H1 (cell line): ENCODE data around the gene NAV2. TPM values are rescaled to one million over a fixed set of nuclear protein-coding genes. Genes with fewer than 3 reads are reported as not detected.

Experiments
- CTCF ChIA-PET: fragments of 300-600 bp; sonication (Branson Sonifier 250); formaldehyde crosslinking; loops from one replicate; lab custom pipeline; 2021; ENCODE audit not compliant: partially characterized antibody; lab: Charles Lee
- POLR2A ChIA-PET: fragments of 300-600 bp; sonication (Branson Sonifier 250); formaldehyde crosslinking; loops from one replicate; lab custom pipeline; 2021; ENCODE audit warnings: inconsistent platforms; ENCODE audit not compliant: partially characterized antibody; lab: Charles Lee
- DNase-seq, 2 experiments: peaks; one replicate each; pipeline versions ENCODE4 v3.0.0 to v3.0.0-alpha.2; 2010 to 2022; ENCODE audit warnings: low spot score in 2 of 2, low read depth in 1 of 2, mixed read lengths in 1 of 2
- FAIRE-seq: peaks from 2 replicates; lab custom pipeline; 2011; peaks lifted over from hg19 to GRCh38; lab: Jason Lieb, UNC
- H2AFZ ChIP-seq: 2 replicates; pipeline ENCODE4 v1.8.1; 2012; ENCODE audit warnings: low read length, inconsistent platforms
- H2AK5ac ChIP-seq: 2 replicates; pipeline ENCODE4 v1.6.1; 2013; ENCODE audit warnings: low read depth, low read length
- H2BK120ac ChIP-seq: replicated peaks from 2 replicates; pipeline ENCODE3; 2013; ENCODE audit warnings: low read depth, low read length, inconsistent platforms
- H2BK12ac ChIP-seq: 2 replicates; pipeline ENCODE4 v1.6.1; 2013; ENCODE audit warnings: low read depth, low read length
- H2BK15ac ChIP-seq: 2 replicates; pipeline ENCODE4 v1.6.1; 2013; ENCODE audit warnings: low read length
- H2BK20ac ChIP-seq: 2 replicates; pipeline ENCODE4 v1.6.1; 2013; ENCODE audit warnings: low read length
- H2BK5ac ChIP-seq: 2 replicates; pipeline ENCODE4 v1.6.1; 2013; ENCODE audit warnings: low read depth, low read length
- H3K14ac ChIP-seq: 2 replicates; pipeline ENCODE4 v1.6.1; 2013; ENCODE audit warnings: inconsistent platforms; ENCODE audit not compliant: insufficient read length
- H3K18ac ChIP-seq: 2 replicates; pipeline ENCODE4 v1.6.1; 2013; ENCODE audit warnings: low read length; ENCODE audit errors: extremely low read depth
- H3K23ac ChIP-seq: 2 replicates; pipeline ENCODE4 v1.6.1; 2013; ENCODE audit warnings: inconsistent platforms; ENCODE audit not compliant: insufficient read length
- H3K23me2 ChIP-seq: 2 replicates; pipeline ENCODE4 v1.6.1; 2013; ENCODE audit warnings: low read depth, low read length
- H3K27ac ChIP-seq: 2 replicates; pipeline ENCODE4 v1.6.1; 2011; ENCODE audit warnings: low read depth, low read length, inconsistent platforms
- H3K27me3 ChIP-seq, 4 experiments: replicated peaks in 1 of 4; 1 replicate in 1 of 4; 2 replicates in 3 of 4; pipeline versions ENCODE4 v1.6.1 to v1.8.1; 2011 to 2013; ENCODE audit warnings: low read length in 3 of 4, mild to moderate bottlenecking in 3 of 4, inconsistent platforms in 2 of 4, mixed read lengths in 2 of 4, moderate library complexity in 1 of 4; ENCODE audit not compliant: control insufficient read depth in 3 of 4, insufficient read depth in 3 of 4; ENCODE audit errors: extremely low read depth in 1 of 4
- H3K36me3 ChIP-seq, 4 experiments: 2 replicates each; pipeline versions ENCODE4 v1.6.1 to v1.8.1; 2011 to 2013; ENCODE audit warnings: mild to moderate bottlenecking in 4 of 4, low read length in 3 of 4, moderate library complexity in 2 of 4, control low read depth in 1 of 4, inconsistent platforms in 1 of 4; ENCODE audit not compliant: insufficient read depth in 4 of 4, control insufficient read depth in 2 of 4
- H3K4ac ChIP-seq: replicated peaks from 2 replicates; pipeline ENCODE3; 2013; ENCODE audit warnings: low read length, low read depth, mixed read lengths, inconsistent platforms; ENCODE audit not compliant: insufficient read length
- H3K4me1 ChIP-seq, 4 experiments: replicated peaks in 1 of 4; 1 replicate in 1 of 4; 2 replicates in 3 of 4; pipeline versions ENCODE4 v1.6.1 to v1.8.1; 2011 to 2013; ENCODE audit warnings: low read length in 3 of 4, inconsistent platforms in 2 of 4, mixed read lengths in 1 of 4; ENCODE audit not compliant: insufficient read depth in 4 of 4, control insufficient read depth in 3 of 4
- H3K4me2 ChIP-seq, 2 experiments: 2 replicates each; pipeline versions ENCODE4 v1.6.1 to v1.8.1; 2011 to 2013; ENCODE audit warnings: low read depth in 2 of 2, low read length in 2 of 2, control low read depth in 1 of 2, inconsistent platforms in 1 of 2, mild to moderate bottlenecking in 1 of 2; ENCODE audit not compliant: insufficient read depth in 1 of 2
- H3K4me3 ChIP-seq, 4 experiments: fragments of 200-600, 300-600 bp in 1 of 4; sonication (generic), shearing (Covaris generic), sonication (Bioruptor Twin) in 1 of 4; 2 replicates each; pipeline versions ENCODE4 v1.5.1 to v1.8.1; 2011 to 2016; ENCODE audit warnings: low read length in 4 of 4, low read depth in 3 of 4, control low read depth in 2 of 4, inconsistent platforms in 2 of 4, mild to moderate bottlenecking in 2 of 4, mixed read lengths in 1 of 4, moderate library complexity in 1 of 4; ENCODE audit not compliant: insufficient read depth in 2 of 4; ENCODE audit errors: extremely low read depth in 1 of 4
- H3K56ac ChIP-seq: replicated peaks from 2 replicates; pipeline ENCODE3; 2013; ENCODE audit warnings: low read depth, mild to moderate bottlenecking, mixed read lengths, low read length, inconsistent platforms; ENCODE audit not compliant: insufficient read length
- H3K79me1 ChIP-seq: 2 replicates; pipeline ENCODE4 v1.6.1; 2013; ENCODE audit warnings: low read depth, low read length, control low read depth
- H3K79me2 ChIP-seq, 2 experiments: 2 replicates each; pipeline versions ENCODE4 v1.6.1 to v1.8.1; 2012 to 2013; ENCODE audit warnings: low read length in 2 of 2, mild to moderate bottlenecking in 2 of 2, inconsistent platforms in 1 of 2; ENCODE audit not compliant: insufficient read depth in 2 of 2, control insufficient read depth in 1 of 2
- H3K9ac ChIP-seq, 4 experiments: replicated peaks in 1 of 4; 1 replicate in 1 of 4; 2 replicates in 3 of 4; pipeline versions ENCODE4 v1.6.1 to v1.8.1; 2011 to 2013; ENCODE audit warnings: low read depth in 3 of 4, low read length in 3 of 4, control low read depth in 2 of 4, mild to moderate bottlenecking in 2 of 4, moderate library complexity in 2 of 4, inconsistent platforms in 1 of 4; ENCODE audit errors: extremely low read depth in 1 of 4
- H3K9me3 ChIP-seq, 2 experiments: 2 replicates each; pipeline versions ENCODE4 v1.6.1 to v1.8.1; 2012 to 2013; ENCODE audit warnings: mild to moderate bottlenecking in 2 of 2, moderate library complexity in 2 of 2, control low read depth in 1 of 2, inconsistent platforms in 1 of 2, low read depth in 1 of 2, low read length in 1 of 2, mixed read lengths in 1 of 2; ENCODE audit not compliant: insufficient read depth in 2 of 2
- H4K20me1 ChIP-seq, 2 experiments: replicated peaks in 1 of 2; 2 replicates each; pipeline versions ENCODE3 to v1.8.1; 2011 to 2013; ENCODE audit warnings: inconsistent platforms in 2 of 2, low read length in 2 of 2, mild to moderate bottlenecking in 1 of 2; ENCODE audit not compliant: insufficient read depth in 2 of 2, control insufficient read depth in 1 of 2
- H4K5ac ChIP-seq: 2 replicates; pipeline ENCODE4 v1.6.1; 2013; ENCODE audit warnings: low read length, low read depth, mixed read lengths, inconsistent platforms; ENCODE audit not compliant: insufficient read length
- H4K8ac ChIP-seq: 2 replicates; pipeline ENCODE4 v1.8.0; 2013; ENCODE audit warnings: mild to moderate bottlenecking, moderate library complexity, low read length, inconsistent platforms; ENCODE audit not compliant: insufficient read depth; ENCODE audit errors: extremely low read depth
- H4K91ac ChIP-seq: replicated peaks from 2 replicates; pipeline ENCODE3; 2013; ENCODE audit warnings: low read length, mixed read lengths, inconsistent platforms; ENCODE audit not compliant: insufficient read length
- ATF2 ChIP-seq: IDR thresholded peaks from 2 replicates; pipeline ENCODE4 v1.6.1; 2012; ENCODE audit warnings: low read length, inconsistent platforms
- BRCA1 ChIP-seq: IDR thresholded peaks from 2 replicates; pipeline ENCODE4 v1.6.1; 2012; ENCODE audit warnings: low read depth, low read length, improper control_type of control experiment
- POLR2A ChIP-seq, 2 experiments: IDR thresholded peaks; 1 replicate in 1 of 2; 2 replicates in 1 of 2; pipeline ENCODE4 v1.6.1; 2011; ENCODE audit warnings: low read depth in 2 of 2, low read length in 2 of 2, mild to moderate bottlenecking in 2 of 2; ENCODE audit errors: control extremely low read depth in 1 of 2
- RXRA ChIP-seq: IDR thresholded peaks from 2 replicates; pipeline ENCODE4 v1.6.1; 2011; ENCODE audit warnings: low read depth, mild to moderate bottlenecking, low read length, moderate library complexity; ENCODE audit not compliant: insufficient read depth
- SIN3A ChIP-seq, 2 experiments: IDR thresholded peaks in 1 of 2; conservative IDR thresholded peaks in 1 of 2; 2 replicates each; pipeline ENCODE4 v1.6.1; 2011 to 2012; ENCODE audit warnings: low read length in 2 of 2, improper control_type of control experiment in 1 of 2, low read depth in 1 of 2, mild to moderate bottlenecking in 1 of 2
- SIX5 ChIP-seq: IDR thresholded peaks from 2 replicates; pipeline ENCODE4 v1.6.1; 2011; ENCODE audit warnings: mild to moderate bottlenecking, low read depth, low read length
- WGBS, 2 experiments: shearing (Covaris generic) in 1 of 2; methylation state at CpG; one replicate each; pipeline versions ENCODE4 v1.1.6 to v1.1.7; 2013 to 2015; ENCODE audit warnings: low lambda C conversion rate in 2 of 2, mixed read lengths in 2 of 2, inconsistent platforms in 1 of 2, low coverage in 1 of 2, missing lambda C conversion rate in 1 of 2; ENCODE audit not compliant: insufficient replicate concordance in 2 of 2, insufficient coverage in 1 of 2, insufficient read length in 1 of 2; ENCODE audit errors: extremely low coverage in 1 of 2, missing lambda C conversion rate in 1 of 2; 5-methylcytosine and 5-hydroxymethylcytosine counted together
- polyA plus RNA-seq, 7 experiments: library from polyadenylated mRNA; depleted of rRNA in 3 of 7; stranded (reverse) in 5 of 7; unstranded in 2 of 7; fragments of >200 nt in 5 of 7; fragments of 200-250 nt in 2 of 7; gene quantifications; 1 replicate in 5 of 7; 2 replicates in 1 of 7; 4 replicates in 1 of 7; pipeline versions ENCODE4 v1.2.1 to v1.2.3, GENCODE V29; 2011 to 2013; ENCODE audit warnings: missing spikeins in 2 of 7, mixed read lengths in 2 of 7
- total RNA-seq: library from RNA; stranded (reverse); fragmentation: NEBNext Ultra II Directional; extraction: Animal tissue kit (Norgen Biotek cat#: 25700); gene quantifications from 2 replicates; pipeline ENCODE4 v1.2.1, GENCODE V29; 2021

The NAV2 gene
- total and polyA plus RNA-seq, 2 of the 8 experiments (the other 6 are each of a cell fraction or from before 2014, with no cell fraction given): 35.6 to 73.6 TPM

GRCh38 chr11:20154381-20154780 lies 441.7 kb downstream of the NAV2 start:
- H3K4me3 ChIP-seq: no peak overlapping the region
- no peak overlapping the region for H2BK15ac ChIP-seq
- H2AFZ ChIP-seq: no peak overlapping the region
- H3K27me3 ChIP-seq: peaks cover 24 to 49% (median 46%) of the 10 kb centered on the region in 4 experiments
- H4K20me1 ChIP-seq: peaks cover 6 to 7% of the 10 kb centered on the region in 2 experiments
- no peak overlapping the region for H2BK120ac ChIP-seq
- no peak overlapping the region for H3K23ac ChIP-seq
- no peak overlapping the region for H4K8ac ChIP-seq
- no peaks in the 10 kb centered on the region for H3K79me1 ChIP-seq
- no peak overlapping the region for H3K14ac ChIP-seq
- WGBS, 2 experiments: 48% methylated on average over 1 of the region's 1 CpG; no CpG with 5 or more reads in 1 of the 2 experiments
- no peak overlapping the region for H3K4me2 ChIP-seq
- no peaks in the 10 kb centered on the region for H3K36me3 ChIP-seq
- no peak overlapping the region for H3K18ac ChIP-seq
- TF ChIP-seq BRCA1 (no peak), RXRA (no peak), SIN3A (conservative IDR thresholded peaks at IDR 0.05 in 1 of 2, IDR thresholded peaks at IDR 0.05 in 1 of 2; ENCODE audit: low read depth in 1 of 2, low read length in 2 of 2) (no peak), ATF2 (0 out of 2 replicates have a peak, but pooled peaks have one; percentile 26), SIX5 (no peak), POLR2A (IDR thresholded peaks at IDR 0.05; ENCODE audit: control extremely low read depth in 1 of 2, low read depth in 2 of 2, low read length in 2 of 2) (no peak)
- no peak for DNase-seq
- H2AK5ac ChIP-seq: no peak overlapping the region
- H3K4ac ChIP-seq: no peak overlapping the region
- ChIA-PET POLR2A (interaction anchor here (0.8 kb wide), 1 partner anchor 11 kb away, joined by 5 read pairs; no protein-coding TSS in a partner anchor), CTCF (interaction anchor here (0.8 to 3.5 kb wide), 17 partner anchors 9 to 518 kb away, joined by 3 to 33 read pairs (median 3); no protein-coding TSS in a partner anchor)
- no peaks in the 10 kb centered on the region for H3K79me2 ChIP-seq
- H3K23me2 ChIP-seq: peaks cover 12% of the 10 kb centered on the region; the same call in 1 of the 2 replicates
- no peaks in the 10 kb centered on the region for H3K9me3 ChIP-seq
- peaks cover 4 to 26% (median 13%) of the 10 kb centered on the region in 4 experiments for H3K4me1 ChIP-seq
- no peak overlapping the region for H4K91ac ChIP-seq
- no peak overlapping the region for H3K56ac ChIP-seq
- no peak overlapping the region for H2BK5ac ChIP-seq
- H3K9ac ChIP-seq: no peak overlapping the region
- no peak overlapping the region for H3K27ac ChIP-seq
- no peak overlapping the region for H4K5ac ChIP-seq
- no peak overlapping the region for H2BK20ac ChIP-seq
- H2BK12ac ChIP-seq: no peak overlapping the region
- peak; percentile 73 for FAIRE-seq
